GM20431 (cell line): Measurements from ENCODE around the gene IL36B.

Experiments
- in situ Hi-C: fragments of 300-500 bp; cut with MseI, MboI; formaldehyde crosslinking; loops from one replicate; pipeline ENCODE4 v1.15.0; 2020; ENCODE audit warnings: low sequenced_read_pairs; ENCODE audit not compliant: unreplicated experiment

Gene IL36B

GRCh38 chr2:113076954-113077669 is 24.4 kb upstream of the IL36B start:
- in situ Hi-C loops: no loop called here

GRCh38 chr2:113075600-113075999 is 22.9 kb upstream of the IL36B start:
- in situ Hi-C loops: no loop called here

- in situ Hi-C loops: no loop called here
These were observed 22.4 kb upstream of the IL36B start for GRCh38 chr2:113075030-113075429.

DNA sequence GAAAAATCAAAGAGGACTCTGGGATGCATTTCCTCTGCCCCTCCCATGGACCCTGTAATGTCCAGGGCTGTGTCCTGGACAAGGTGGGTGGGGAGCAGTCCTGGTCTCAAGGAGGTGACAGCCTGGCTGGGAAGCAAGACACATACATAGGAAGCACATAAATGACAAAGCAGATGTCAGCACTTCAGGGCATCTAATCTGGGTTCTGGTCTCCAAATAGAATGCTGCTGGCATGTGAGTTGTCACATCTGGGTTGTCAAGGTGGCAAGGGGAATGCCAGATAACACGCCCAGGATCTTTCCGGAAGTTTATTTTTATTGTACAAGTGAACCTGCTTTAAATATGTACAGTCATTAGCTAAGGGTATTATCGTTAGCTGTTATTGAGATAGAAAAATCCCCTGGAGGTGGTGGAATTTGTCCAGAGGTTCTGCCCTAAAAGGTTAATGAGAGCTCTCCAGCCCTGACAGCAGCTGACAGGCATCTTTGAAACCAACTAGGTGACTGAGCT is 20.7 kb upstream of the IL36B start:
- in situ Hi-C loops: no loop called here

GRCh38 chr2:113072584-113072983 is 19.9 kb upstream of the IL36B start:
- in situ Hi-C loops: no loop called here

GRCh38 chr2:113070606-113070975 is 17.9 kb upstream of the IL36B start:
- in situ Hi-C loops: no loop called here

- in situ Hi-C loops: no loop called here
These were observed 17.3 kb upstream of the IL36B start for GRCh38 chr2:113069676-113070605.

DNA sequence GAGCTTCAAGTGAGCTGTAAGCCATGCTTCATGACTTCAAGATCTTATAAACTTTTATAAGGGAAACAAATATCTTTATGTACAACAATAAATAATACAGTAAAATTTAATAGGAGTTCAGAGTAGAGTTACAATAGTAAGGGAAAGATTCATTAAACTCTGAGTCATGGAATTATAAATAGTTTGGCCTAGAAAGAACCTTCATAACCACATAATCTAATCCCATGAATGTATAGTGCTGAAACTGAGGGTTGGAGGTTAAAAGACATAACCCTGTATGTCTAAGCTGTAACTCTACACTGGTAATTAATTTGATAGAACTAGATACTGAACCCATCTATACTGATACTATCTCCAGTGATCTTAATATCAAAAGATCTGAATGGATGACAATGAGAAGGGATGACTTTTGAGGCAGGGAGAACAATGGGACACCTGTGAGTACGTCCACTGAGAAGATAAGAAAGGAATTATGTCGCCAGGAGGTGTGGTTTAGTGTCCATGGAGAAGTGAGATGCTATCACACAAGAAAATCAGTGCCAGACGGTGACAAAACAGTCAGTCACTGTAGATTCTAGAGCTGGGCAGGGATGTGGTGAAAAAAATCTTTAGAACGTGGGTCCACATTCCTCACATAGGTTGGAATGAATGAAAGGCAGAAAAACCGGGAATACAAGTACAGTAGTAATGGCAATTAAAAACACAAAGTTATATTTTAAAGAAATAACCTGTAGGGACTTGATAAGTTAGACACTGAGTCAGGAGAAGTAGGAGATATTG is 16.2 kb upstream of the IL36B start:
- in situ Hi-C loops: no loop called here

- in situ Hi-C loops: no loop called here
These were observed 15.6 kb upstream of the IL36B start for GRCh38 chr2:113068249-113068648.

DNA sequence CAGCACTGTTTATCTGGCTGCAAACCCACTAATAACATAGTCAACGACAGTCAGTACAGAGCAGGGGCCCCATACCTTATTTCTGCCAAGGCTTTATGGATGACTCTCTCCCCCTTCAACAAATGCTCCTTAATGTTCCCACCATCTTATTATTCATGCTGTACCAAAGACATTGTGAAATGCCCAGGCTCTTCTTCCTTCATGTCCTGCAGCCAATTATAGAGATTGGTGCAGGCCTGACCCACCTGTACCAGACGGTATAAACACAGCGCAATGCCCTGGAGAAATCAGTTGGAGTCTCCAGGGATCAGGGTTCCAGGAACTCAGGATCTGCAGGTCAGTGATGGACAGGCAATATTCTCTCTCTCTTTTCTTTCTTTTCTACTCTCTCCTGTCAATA is 15.0 kb upstream of the IL36B start, which contains the start of gene IL1F10:
Gene IL1F10 (plus strand): TSS at position 290 of the 400 bp plus-strand sequence. CDS start 4,769 bp downstream, outside the sequence.
- in situ Hi-C loops: no loop called here

GRCh38 chr2:113064898-113065297 is 12.2 kb upstream of the IL36B start:
- in situ Hi-C loops: no loop called here

GRCh38 chr2:113064281-113064680 is 11.6 kb upstream of the IL36B start:
- in situ Hi-C loops: no loop called here

DNA sequence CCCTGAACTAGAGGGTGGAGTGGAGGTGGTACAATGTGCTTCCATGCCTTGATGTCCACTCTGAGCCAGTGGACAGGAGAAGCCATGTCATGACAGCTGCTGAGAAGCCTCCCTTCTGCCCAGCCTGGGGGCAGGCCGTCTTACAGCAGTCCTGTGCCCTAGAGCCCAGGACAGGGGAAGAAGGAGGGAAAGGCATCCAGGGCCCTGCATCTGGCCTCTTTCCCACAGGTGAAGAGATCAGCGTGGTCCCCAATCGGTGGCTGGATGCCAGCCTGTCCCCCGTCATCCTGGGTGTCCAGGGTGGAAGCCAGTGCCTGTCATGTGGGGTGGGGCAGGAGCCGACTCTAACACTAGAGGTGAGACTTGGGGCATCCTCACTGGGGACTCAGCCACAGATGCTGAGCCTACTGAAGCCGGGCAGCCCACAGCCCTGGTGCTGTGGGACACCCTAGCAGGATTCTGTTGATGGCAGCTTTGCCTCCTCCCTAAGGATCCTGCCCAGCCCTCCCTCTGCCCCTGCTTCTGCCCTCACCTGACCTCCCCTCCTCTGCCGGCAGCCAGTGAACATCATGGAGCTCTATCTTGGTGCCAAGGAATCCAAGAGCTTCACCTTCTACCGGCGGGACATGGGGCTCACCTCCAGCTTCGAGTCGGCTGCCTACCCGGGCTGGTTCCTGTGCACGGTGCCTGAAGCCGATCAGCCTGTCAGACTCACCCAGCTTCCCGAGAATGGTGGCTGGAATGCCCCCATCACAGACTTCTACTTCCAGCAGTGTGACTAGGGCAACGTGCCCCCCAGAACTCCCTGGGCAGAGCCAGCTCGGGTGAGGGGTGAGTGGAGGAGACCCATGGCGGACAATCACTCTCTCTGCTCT is 9.5 kb upstream of the IL36B start:
- in situ Hi-C loops: no loop called here

GRCh38 chr2:113061241-113061640 is 8.6 kb upstream of the IL36B start:
- in situ Hi-C loops: no loop called here

DNA sequence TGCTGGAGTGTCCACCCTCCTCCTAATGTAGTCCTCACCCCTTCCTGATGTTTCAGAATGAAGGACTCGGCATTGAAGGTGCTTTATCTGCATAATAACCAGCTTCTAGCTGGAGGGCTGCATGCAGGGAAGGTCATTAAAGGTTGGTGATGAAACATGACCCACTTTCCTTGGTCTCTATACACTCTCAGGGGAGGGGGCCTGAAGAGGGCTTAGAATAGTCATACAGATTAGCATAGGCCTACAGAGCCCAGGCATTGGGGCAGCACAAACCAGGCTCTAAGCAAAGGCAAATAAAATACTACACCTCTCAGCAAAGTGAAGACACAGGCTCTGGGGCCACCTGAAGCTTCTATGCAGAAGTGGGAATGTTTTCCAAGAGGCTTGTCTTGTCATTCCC is 8.1 kb upstream of the IL36B start:
- in situ Hi-C loops: no loop called here

- in situ Hi-C loops: no loop called here
These were observed 7.7 kb upstream of the IL36B start for GRCh38 chr2:113060396-113060795.

DNA sequence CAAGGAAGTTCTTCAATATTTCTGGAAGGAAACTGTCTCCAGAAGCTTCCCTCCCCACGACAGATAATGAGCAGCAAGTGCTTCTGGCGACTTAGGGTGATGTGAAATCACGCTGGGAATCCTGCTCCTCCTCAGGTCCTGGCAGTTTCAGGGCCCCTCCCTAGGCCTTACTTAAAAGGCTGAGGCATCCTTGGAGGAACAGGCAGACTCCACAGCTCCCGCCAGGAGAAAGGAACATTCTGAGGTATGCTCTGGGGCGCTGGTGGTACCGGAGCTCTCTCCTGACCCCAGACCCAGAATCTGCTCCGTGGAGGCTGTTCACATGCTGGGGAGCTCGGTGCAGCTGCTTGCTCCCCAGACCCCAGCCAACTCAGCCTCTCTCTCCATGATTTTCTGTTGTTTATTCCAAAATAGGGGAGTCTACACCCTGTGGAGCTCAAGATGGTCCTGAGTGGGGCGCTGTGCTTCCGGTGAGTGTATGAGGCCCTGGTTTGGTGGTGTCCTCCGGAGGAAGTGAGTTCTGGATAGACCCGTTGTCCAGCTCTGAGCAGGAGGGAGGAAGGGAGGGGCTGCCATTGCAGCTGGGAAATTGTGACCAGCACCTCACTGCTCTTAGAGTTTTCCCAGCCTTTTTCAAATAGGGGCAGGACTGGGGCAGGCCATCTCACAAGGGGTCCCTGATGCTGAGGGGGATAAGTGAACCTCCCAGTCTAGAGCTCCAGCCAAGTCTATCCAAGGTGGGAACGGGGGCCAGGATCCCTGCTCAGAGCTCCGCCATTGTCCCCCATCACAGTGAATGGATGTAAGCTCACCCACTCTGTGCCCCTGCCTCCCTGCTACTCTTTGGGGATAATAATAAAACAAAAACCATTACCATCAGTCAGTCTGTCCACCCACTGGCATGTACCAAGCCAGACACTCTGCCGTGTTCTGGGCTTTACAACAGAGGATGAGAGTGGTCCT is 6.6 kb upstream of the IL36B start, which contains the start of gene IL36RN:
Gene IL36RN (plus strand): TSS at position 201 of the 963 bp plus-strand sequence. CDS start 241 bp downstream, at position 442.
- in situ Hi-C loops: no loop called here

DNA sequence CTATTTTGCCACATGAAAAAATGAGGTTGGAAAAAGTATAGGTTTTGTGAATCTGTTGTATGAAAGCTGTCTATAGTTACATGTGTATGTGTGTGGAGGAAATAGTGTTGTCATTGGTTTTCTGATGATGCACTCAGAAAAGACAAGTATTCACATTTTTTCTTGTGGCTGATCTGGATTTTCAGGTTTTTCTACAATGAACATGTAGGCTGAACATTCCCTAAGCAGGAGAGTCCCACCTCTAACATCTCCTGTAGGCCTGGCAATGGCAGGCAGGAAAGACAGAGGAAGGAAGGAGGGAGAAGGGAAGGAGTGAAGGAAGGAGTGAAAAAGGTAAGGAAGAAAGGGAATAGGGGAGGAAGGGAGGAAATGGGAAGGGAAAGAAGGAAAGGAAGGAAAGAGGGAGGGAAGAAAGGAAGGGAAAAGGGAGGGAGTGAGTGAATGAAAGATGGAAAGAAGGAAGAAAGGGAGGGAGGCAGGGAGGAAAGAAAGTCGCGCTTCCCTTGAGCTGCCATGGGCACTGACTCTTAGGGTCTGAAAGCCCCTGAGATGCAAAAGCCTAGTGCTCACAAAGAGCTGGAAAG is 5.8 kb upstream of the IL36B start:
- in situ Hi-C loops: no loop called here
